GM23338 (cell line): Measurements from ENCODE around the gene RAP1GAP2. TPM values are rescaled to one million over a fixed set of nuclear protein-coding genes. Genes with fewer than 3 reads are reported as not detected.

Experiments used
- ATAC-seq: fragments of 200-7000 bp; cut with Tn5 transposase; 3 replicates; pipeline ENCODE4 v1.9.1; 2020
- DNase-seq: peaks from one replicate; pipeline ENCODE4 v3.0.0-alpha.2; 2015; ENCODE audit warnings: low spot score
- H2AFZ ChIP-seq: fragments of 200-600 bp; sonication (generic); 2 replicates; pipeline ENCODE4 v1.8.0; 2016; ENCODE audit warnings: antibody characterized with exemption, mild to moderate bottlenecking, moderate library complexity
- H3F3A ChIP-seq: fragments of 200-600 bp; sonication (generic); replicated peaks from 2 replicates; pipeline ENCODE4 v1.8.0; 2017; ENCODE audit warnings: antibody characterized with exemption, mixed run types, low read depth
- H3K27ac ChIP-seq: fragments of 200-600 bp; sonication (generic); 2 replicates; pipeline ENCODE4 v1.6.1; 2016; ENCODE audit warnings: low read depth
- H3K27me3 ChIP-seq: fragments of 200-600 bp; sonication (generic); 2 replicates; pipeline ENCODE4 v1.8.0; 2016; ENCODE audit warnings: mild to moderate bottlenecking, mixed run types, moderate library complexity; ENCODE audit not compliant: insufficient read depth
- H3K36me3 ChIP-seq: fragments of 200-600 bp; sonication (generic); 2 replicates; pipeline ENCODE4 v1.8.0; 2016; ENCODE audit warnings: mild to moderate bottlenecking; ENCODE audit not compliant: insufficient read depth
- H3K4me1 ChIP-seq: fragments of 200-600 bp; sonication (generic); 2 replicates; pipeline ENCODE4 v1.8.0; 2016; ENCODE audit warnings: mild to moderate bottlenecking, moderate library complexity; ENCODE audit not compliant: insufficient read depth
- H3K4me2 ChIP-seq: fragments of 200-600 bp; sonication (generic); 2 replicates; pipeline ENCODE4 v1.7.1; 2017; ENCODE audit warnings: mixed run types
- H3K4me3 ChIP-seq: fragments of 200-600 bp; sonication (generic); 2 replicates; pipeline ENCODE4 v1.6.1; 2016; ENCODE audit warnings: mixed run types
- H3K79me2 ChIP-seq: fragments of 200-600 bp; sonication (generic); replicated peaks from 2 replicates; pipeline ENCODE4 v1.8.0; 2017; ENCODE audit warnings: mild to moderate bottlenecking; ENCODE audit not compliant: insufficient read depth
- H3K9me2 ChIP-seq: fragments of 200-600 bp; sonication (generic); 2 replicates; pipeline ENCODE4 v1.8.0; 2017; ENCODE audit not compliant: insufficient read depth
- H4K20me1 ChIP-seq: fragments of 200-600 bp; sonication (generic); replicated peaks from 2 replicates; pipeline ENCODE4 v1.8.0; 2017; ENCODE audit warnings: mild to moderate bottlenecking; ENCODE audit not compliant: insufficient read depth
- H3K27ac Mint-ChIP-seq: 2 replicates; pipeline ENCODE4 v1.8.0; 2020; ENCODE audit warnings: inconsistent platforms, mild to moderate bottlenecking, moderate library complexity, mixed read lengths
- H3K27me3 Mint-ChIP-seq: 3 replicates; pipeline ENCODE4 v1.8.0; 2022; ENCODE audit warnings: low read depth, mild to moderate bottlenecking, moderate library complexity, mixed read lengths, inconsistent platforms; ENCODE audit not compliant: insufficient read depth, poor library complexity
- H3K36me3 Mint-ChIP-seq: 3 replicates; pipeline ENCODE4 v1.8.0; 2021; ENCODE audit warnings: low read depth, mild to moderate bottlenecking, inconsistent platforms, moderate library complexity, mixed read lengths
- H3K4me1 Mint-ChIP-seq: 3 replicates; pipeline ENCODE4 v1.8.0; 2020; ENCODE audit warnings: mild to moderate bottlenecking, inconsistent platforms, mixed read lengths
- H3K4me3 Mint-ChIP-seq: 3 replicates; pipeline ENCODE4 v1.8.0; 2021; ENCODE audit warnings: moderate library complexity, mild to moderate bottlenecking, inconsistent platforms, mixed read lengths
- H3K9me3 Mint-ChIP-seq: 3 replicates; pipeline ENCODE4 v1.8.0; 2020; ENCODE audit warnings: moderate library complexity, mild to moderate bottlenecking, inconsistent platforms, mixed read lengths
- EZH2 ChIP-seq: fragments of 200-600 bp; sonication (generic); IDR thresholded peaks from one replicate; pipeline ENCODE4 v1.8.0; 2017; ENCODE audit warnings: antibody characterized with exemption, mild to moderate bottlenecking, low read depth; ENCODE audit not compliant: unreplicated experiment
- EZH2phosphoT487 ChIP-seq: fragments of 200-600 bp; sonication (generic); IDR thresholded peaks from one replicate; pipeline ENCODE4 v1.8.1; 2018; ENCODE audit warnings: antibody characterized with exemption; ENCODE audit not compliant: unreplicated experiment
- JUNB ChIP-seq: IDR thresholded peaks from one replicate; pipeline ENCODE4 v1.6.1; 2016; ENCODE audit warnings: antibody characterized with exemption; ENCODE audit not compliant: unreplicated experiment
- ZNF114 ChIP-seq: fragments of 250-450 bp; sonication (Bioruptor Pico); IDR thresholded peaks from 2 replicates; pipeline ENCODE4 v1.5.0; 2020; ENCODE audit warnings: mild to moderate bottlenecking, moderate library complexity
- polyA plus RNA-seq: library from polyadenylated mRNA; unstranded; fragments of >200 nt; fragmentation: Nextera tagmentation; extraction: Ambion mirVana; gene quantifications from 2 replicates; pipeline ENCODE4 v1.2.1, GENCODE V29; 2016
- total RNA-seq: library from RNA; depleted of rRNA; stranded (reverse); fragments of >200 nt; shearing (Covaris generic); gene quantifications from 2 replicates; pipeline ENCODE4 v1.2.3, GENCODE V29; 2014
- TF ChIP-seq, protein P1 (sequence below), 2 experiments: fragments of 200-600 bp in 1 of 2; sonication (generic) in 1 of 2; conservative IDR thresholded peaks; 2 replicates each; pipeline versions ENCODE4 v1.5.1 to v1.6.1; 2016 to 2017; ENCODE audit warnings: antibody characterized with exemption in 2 of 2, low read depth in 2 of 2, mild to moderate bottlenecking in 2 of 2, moderate library complexity in 1 of 2
- TF ChIP-seq, protein P2 (sequence below): IDR thresholded peaks from 2 replicates; pipeline ENCODE4 v1.6.1; 2016; ENCODE audit warnings: antibody characterized with exemption
- TF ChIP-seq, protein P3 (sequence below): IDR thresholded peaks from one replicate; pipeline ENCODE4 v1.6.1; 2018; ENCODE audit warnings: antibody characterized with exemption; ENCODE audit not compliant: unreplicated experiment

The RAP1GAP2 gene
- total and polyA plus RNA-seq, 2 experiments from 2014 or later = 17.8 to 46.1 TPM

DNA sequence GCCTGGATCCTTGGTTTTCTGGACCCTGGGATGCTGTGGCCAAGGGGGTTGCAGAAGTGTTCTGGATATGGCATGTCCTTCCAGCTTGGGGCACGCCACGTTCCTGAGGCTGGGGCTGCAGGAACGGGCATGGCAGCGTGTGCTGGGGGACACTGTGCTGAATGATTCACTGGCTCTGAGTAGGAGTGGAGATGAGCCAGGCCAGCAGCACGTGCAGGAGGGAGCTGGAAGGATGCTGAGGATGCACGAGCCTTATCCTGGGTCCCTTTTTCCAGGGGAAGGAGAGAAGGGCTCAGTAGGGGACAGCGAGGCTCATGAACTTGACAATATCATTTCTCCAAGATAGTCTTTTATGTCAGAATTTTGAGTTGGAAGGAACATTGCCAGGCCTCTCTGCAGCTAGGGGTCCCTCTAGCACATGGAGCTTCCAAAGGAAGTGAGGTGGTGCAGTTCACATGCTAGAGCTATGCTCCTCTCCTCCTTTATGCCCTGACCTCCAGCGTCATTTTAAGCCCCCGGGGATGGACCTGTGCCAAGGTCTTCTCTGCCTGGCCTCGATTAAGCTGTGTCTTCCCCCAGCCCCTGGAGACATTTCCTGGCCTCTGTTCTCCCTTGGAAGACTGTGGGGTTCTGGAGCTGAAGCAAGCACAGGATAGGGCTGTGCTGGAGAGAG is 141.2 kb downstream of the RAP1GAP2 start:
- ATAC-seq = no peak
- peaks cover 50% of the 10 kb centered on the region for H3K79me2 ChIP-seq
- H3K9me2 ChIP-seq = no peaks in the 10 kb centered on the region
- Mint-ChIP-seq H3K4me1 (peaks cover 19% of the 10 kb centered on the region), H3K36me3 (peaks cover 7% of the 10 kb centered on the region; the same call in 2 of the 3 replicates), H3K4me3 (no peak overlapping the region), H3K27ac (no peak overlapping the region), H3K9me3 (no peaks in the 10 kb centered on the region), H3K27me3 (peaks cover 22% of the 10 kb centered on the region)
- 0 out of 2 replicates have a peak overlapping the region, but pooled peaks have one; percentile 39 for H3K27ac ChIP-seq
- no peaks in the 10 kb centered on the region; the same call in 1 of the 2 replicates for H3K4me1 ChIP-seq
- H3K36me3 ChIP-seq = peaks cover 7% of the 10 kb centered on the region; the same call in 1 of the 2 replicates
- TF ChIP-seq, protein P1, sequence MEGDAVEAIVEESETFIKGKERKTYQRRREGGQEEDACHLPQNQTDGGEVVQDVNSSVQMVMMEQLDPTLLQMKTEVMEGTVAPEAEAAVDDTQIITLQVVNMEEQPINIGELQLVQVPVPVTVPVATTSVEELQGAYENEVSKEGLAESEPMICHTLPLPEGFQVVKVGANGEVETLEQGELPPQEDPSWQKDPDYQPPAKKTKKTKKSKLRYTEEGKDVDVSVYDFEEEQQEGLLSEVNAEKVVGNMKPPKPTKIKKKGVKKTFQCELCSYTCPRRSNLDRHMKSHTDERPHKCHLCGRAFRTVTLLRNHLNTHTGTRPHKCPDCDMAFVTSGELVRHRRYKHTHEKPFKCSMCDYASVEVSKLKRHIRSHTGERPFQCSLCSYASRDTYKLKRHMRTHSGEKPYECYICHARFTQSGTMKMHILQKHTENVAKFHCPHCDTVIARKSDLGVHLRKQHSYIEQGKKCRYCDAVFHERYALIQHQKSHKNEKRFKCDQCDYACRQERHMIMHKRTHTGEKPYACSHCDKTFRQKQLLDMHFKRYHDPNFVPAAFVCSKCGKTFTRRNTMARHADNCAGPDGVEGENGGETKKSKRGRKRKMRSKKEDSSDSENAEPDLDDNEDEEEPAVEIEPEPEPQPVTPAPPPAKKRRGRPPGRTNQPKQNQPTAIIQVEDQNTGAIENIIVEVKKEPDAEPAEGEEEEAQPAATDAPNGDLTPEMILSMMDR (conservative IDR thresholded peaks at IDR 0.05; ENCODE audit: low read depth in 2 of 2) = peak in 1 of 2 experiments; percentile 40; a peak in 2 of 4 replicates
- TF ChIP-seq EZH2phosphoT487 = no peak
- no peaks in the 10 kb centered on the region for H3K27me3 ChIP-seq
- DNase-seq = no peak
- no peaks in the 10 kb centered on the region for H3F3A ChIP-seq
- no peak overlapping the region for H2AFZ ChIP-seq
- H3K4me3 ChIP-seq = no peak overlapping the region
- peaks cover 34% of the 10 kb centered on the region; the same call in 1 of the 2 replicates for H4K20me1 ChIP-seq
- H3K4me2 ChIP-seq = no peak overlapping the region

DNA sequence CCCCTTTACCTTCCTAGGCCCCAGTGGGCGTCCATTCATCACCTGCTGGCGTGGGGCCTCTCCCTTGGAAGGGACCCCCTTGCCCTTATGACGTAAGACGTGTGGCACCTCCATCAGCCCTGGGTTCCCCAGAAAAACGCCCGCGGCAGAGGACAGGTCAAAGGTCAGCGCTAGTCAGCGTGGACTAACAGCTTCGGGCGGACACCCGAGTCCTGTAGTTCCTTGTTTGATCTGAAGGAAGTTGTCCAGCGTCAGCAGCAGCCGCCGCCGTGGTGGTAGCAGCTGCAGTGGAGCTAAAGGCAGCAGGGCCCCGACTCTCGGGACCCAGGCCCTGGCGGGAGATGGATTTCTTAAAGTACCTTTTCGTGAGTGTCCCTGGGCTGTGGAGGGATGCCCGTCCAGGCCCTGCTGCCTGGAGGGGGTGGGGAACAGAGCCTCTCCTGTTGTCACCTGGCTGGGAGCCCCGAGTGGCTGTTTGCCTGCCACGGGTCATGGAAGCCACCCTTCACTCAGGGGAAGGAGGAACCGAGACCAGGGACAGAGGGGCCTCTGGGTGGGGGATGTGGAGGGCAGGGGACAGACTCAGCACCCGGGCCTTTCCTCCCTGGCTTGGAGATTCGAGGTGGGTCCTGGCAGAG is 143.6 kb downstream of the RAP1GAP2 start:
- DNase-seq (no peak), ATAC-seq (peak; percentile 15)
- Histone ChIP-seq H3F3A (no peaks in the 10 kb centered on the region), H3K27ac (no peak overlapping the region), H2AFZ (no peak overlapping the region), H3K4me3 (no peak overlapping the region), H3K79me2 (peaks cover 71% of the 10 kb centered on the region), H3K27me3 (no peaks in the 10 kb centered on the region), H3K4me1 (no peaks in the 10 kb centered on the region; the same call in 1 of the 2 replicates), H3K9me2 (no peaks in the 10 kb centered on the region), H3K4me2 (no peak overlapping the region), H4K20me1 (peaks cover 25% of the 10 kb centered on the region; the same call in 1 of the 2 replicates), H3K36me3 (no peaks in the 10 kb centered on the region)
- TF ChIP-seq ZNF114 (CRISPR knock-in tag) (no peak), EZH2 (no peak), EZH2phosphoT487 (no peak), JUNB (no peak)
- TF ChIP-seq, protein P2, sequence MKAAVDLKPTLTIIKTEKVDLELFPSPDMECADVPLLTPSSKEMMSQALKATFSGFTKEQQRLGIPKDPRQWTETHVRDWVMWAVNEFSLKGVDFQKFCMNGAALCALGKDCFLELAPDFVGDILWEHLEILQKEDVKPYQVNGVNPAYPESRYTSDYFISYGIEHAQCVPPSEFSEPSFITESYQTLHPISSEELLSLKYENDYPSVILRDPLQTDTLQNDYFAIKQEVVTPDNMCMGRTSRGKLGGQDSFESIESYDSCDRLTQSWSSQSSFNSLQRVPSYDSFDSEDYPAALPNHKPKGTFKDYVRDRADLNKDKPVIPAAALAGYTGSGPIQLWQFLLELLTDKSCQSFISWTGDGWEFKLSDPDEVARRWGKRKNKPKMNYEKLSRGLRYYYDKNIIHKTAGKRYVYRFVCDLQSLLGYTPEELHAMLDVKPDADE = no peak
- TF ChIP-seq, protein P3, sequence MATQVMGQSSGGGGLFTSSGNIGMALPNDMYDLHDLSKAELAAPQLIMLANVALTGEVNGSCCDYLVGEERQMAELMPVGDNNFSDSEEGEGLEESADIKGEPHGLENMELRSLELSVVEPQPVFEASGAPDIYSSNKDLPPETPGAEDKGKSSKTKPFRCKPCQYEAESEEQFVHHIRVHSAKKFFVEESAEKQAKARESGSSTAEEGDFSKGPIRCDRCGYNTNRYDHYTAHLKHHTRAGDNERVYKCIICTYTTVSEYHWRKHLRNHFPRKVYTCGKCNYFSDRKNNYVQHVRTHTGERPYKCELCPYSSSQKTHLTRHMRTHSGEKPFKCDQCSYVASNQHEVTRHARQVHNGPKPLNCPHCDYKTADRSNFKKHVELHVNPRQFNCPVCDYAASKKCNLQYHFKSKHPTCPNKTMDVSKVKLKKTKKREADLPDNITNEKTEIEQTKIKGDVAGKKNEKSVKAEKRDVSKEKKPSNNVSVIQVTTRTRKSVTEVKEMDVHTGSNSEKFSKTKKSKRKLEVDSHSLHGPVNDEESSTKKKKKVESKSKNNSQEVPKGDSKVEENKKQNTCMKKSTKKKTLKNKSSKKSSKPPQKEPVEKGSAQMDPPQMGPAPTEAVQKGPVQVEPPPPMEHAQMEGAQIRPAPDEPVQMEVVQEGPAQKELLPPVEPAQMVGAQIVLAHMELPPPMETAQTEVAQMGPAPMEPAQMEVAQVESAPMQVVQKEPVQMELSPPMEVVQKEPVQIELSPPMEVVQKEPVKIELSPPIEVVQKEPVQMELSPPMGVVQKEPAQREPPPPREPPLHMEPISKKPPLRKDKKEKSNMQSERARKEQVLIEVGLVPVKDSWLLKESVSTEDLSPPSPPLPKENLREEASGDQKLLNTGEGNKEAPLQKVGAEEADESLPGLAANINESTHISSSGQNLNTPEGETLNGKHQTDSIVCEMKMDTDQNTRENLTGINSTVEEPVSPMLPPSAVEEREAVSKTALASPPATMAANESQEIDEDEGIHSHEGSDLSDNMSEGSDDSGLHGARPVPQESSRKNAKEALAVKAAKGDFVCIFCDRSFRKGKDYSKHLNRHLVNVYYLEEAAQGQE = no peak
- Mint-ChIP-seq H3K9me3 (no peaks in the 10 kb centered on the region), H3K27me3 (peaks cover 18% of the 10 kb centered on the region), H3K36me3 (peaks cover 3% of the 10 kb centered on the region; the same call in 2 of the 3 replicates), H3K4me1 (peaks cover 14% of the 10 kb centered on the region), H3K27ac (peak overlapping the region; percentile 44), H3K4me3 (no peak overlapping the region)
